OCI-LY1 (cell line): ENCODE data around the gene KLHL26.

Experiments used
- EZH2 ChIP-seq: fragments of 200-600 bp; sonication (generic), shearing (Covaris generic); IDR thresholded peaks from 2 replicates; pipeline ENCODE4 v1.8.0; 2017; ENCODE audit warnings: borderline replicate concordance, mixed run types, mild to moderate bottlenecking, antibody characterized with exemption, low read length, moderate library complexity, mixed read lengths
- TF ChIP-seq, protein P1 (sequence below): fragments of 200-600 bp; sonication (generic), shearing (Covaris generic); IDR thresholded peaks from 2 replicates; pipeline ENCODE4 v1.5.1; 2017; ENCODE audit warnings: mild to moderate bottlenecking, antibody characterized with exemption, low read length, moderate library complexity, mixed read lengths

DNA sequence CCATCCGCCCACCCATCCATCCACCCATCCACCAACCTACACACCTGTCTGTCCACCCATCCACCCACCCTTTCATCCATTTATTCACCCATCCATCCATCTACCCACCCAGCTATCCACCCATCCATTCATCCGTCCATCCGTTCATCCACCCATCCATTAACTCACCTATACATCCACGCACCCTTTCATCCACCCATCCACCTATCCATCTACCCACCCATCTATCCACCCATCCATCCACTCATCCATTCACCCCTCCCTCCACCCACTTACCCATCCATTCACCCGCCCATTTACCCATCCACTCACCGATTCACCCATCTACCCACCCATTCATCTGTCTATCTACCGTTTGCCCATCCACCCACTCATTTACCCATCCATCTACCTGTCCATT lies 17.6 kb downstream of the KLHL26 start:
- TF ChIP-seq, protein P1, sequence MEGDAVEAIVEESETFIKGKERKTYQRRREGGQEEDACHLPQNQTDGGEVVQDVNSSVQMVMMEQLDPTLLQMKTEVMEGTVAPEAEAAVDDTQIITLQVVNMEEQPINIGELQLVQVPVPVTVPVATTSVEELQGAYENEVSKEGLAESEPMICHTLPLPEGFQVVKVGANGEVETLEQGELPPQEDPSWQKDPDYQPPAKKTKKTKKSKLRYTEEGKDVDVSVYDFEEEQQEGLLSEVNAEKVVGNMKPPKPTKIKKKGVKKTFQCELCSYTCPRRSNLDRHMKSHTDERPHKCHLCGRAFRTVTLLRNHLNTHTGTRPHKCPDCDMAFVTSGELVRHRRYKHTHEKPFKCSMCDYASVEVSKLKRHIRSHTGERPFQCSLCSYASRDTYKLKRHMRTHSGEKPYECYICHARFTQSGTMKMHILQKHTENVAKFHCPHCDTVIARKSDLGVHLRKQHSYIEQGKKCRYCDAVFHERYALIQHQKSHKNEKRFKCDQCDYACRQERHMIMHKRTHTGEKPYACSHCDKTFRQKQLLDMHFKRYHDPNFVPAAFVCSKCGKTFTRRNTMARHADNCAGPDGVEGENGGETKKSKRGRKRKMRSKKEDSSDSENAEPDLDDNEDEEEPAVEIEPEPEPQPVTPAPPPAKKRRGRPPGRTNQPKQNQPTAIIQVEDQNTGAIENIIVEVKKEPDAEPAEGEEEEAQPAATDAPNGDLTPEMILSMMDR = no peak
- TF ChIP-seq EZH2 = no peak
